ENCODE data around the gene MELK. TPM values are rescaled to one million over a fixed set of nuclear protein-coding genes. Genes with fewer than 3 reads are reported as not detected.
"Not testable (repeated sequence)": the region's sequence is repeated elsewhere in the genome, so short reads cannot be mapped to it uniquely, and the experiment has no call there.

MELK gene
- total RNA-seq, 2 donors from 2014 or later: 0.24 to 0.59 TPM

GRCh38 chr9:36542355-36542754, 30.3 kb upstream of the MELK start:
- no peaks in the 10 kb centered on the region for H3K36me3 ChIP-seq
- H3K4me1 ChIP-seq: no peaks in the 10 kb centered on the region
- no peak for DNase-seq (ENCODE audit: low spot score)
- no peak for TF ChIP-seq CTCF (IDR thresholded peaks at IDR 0.05)
- no peak overlapping the region for H3K27ac ChIP-seq
- no peak overlapping the region for H3K4me3 ChIP-seq
- no peaks in the 10 kb centered on the region for H3K9me3 ChIP-seq
- H3K27me3 ChIP-seq: no peaks in the 10 kb centered on the region

GRCh38 chr9:36543916-36544315, 28.8 kb upstream of the MELK start:
- DNase-seq (ENCODE audit: low spot score): no peak
- no peak overlapping the region for H3K27ac ChIP-seq

GRCh38 chr9:36547598-36547997, 25.1 kb upstream of the MELK start:
- H3K4me1 ChIP-seq: no peaks in the 10 kb centered on the region
- H3K4me3 ChIP-seq: no peak overlapping the region
- TF ChIP-seq CTCF (IDR thresholded peaks at IDR 0.05): no peak
- no peak overlapping the region for H3K27ac ChIP-seq
- H3K27me3 ChIP-seq: no peaks in the 10 kb centered on the region
- H3K36me3 ChIP-seq: no peaks in the 10 kb centered on the region
- DNase-seq (ENCODE audit: low spot score): no peak
- no peaks in the 10 kb centered on the region for H3K9me3 ChIP-seq

More at GRCh38 chr9:36543916-36544315, 28.8 kb upstream of the MELK start:
- H3K4me1 ChIP-seq: no peaks in the 10 kb centered on the region
- H3K4me3 ChIP-seq: no peak overlapping the region
- H3K27me3 ChIP-seq: no peaks in the 10 kb centered on the region
- H3K9me3 ChIP-seq: no peaks in the 10 kb centered on the region
- no peaks in the 10 kb centered on the region for H3K36me3 ChIP-seq
- TF ChIP-seq CTCF (IDR thresholded peaks at IDR 0.05): no peak

GRCh38 chr9:36548454-36548853, 24.2 kb upstream of the MELK start:
- DNase-seq (ENCODE audit: low spot score): no peak
- no peak for TF ChIP-seq CTCF (IDR thresholded peaks at IDR 0.05)
- no peaks in the 10 kb centered on the region for H3K4me1 ChIP-seq

GRCh38 chr9:36550135-36550534, 22.6 kb upstream of the MELK start:
- Histone ChIP-seq H3K4me1 (no peaks in the 10 kb centered on the region), H3K4me3 (no peak overlapping the region), H3K27ac (no peak overlapping the region), H3K36me3 (no peaks in the 10 kb centered on the region), H3K9me3 (no peaks in the 10 kb centered on the region), H3K27me3 (no peaks in the 10 kb centered on the region)
- DNase-seq (ENCODE audit: low spot score): no peak
- no peak for TF ChIP-seq CTCF (IDR thresholded peaks at IDR 0.05)

More at GRCh38 chr9:36548454-36548853, 24.2 kb upstream of the MELK start:
- Histone ChIP-seq H3K27me3 (no peaks in the 10 kb centered on the region), H3K4me3 (no peak overlapping the region), H3K27ac (no peak overlapping the region), H3K9me3 (no peaks in the 10 kb centered on the region), H3K36me3 (no peaks in the 10 kb centered on the region)

- H3K36me3 ChIP-seq; H3K27ac ChIP-seq; H3K27me3 ChIP-seq; H3K4me3 ChIP-seq; H3K4me1 ChIP-seq; DNase-seq (ENCODE audit: low spot score); H3K9me3 ChIP-seq: not testable (repeated sequence)
These were observed 22.0 kb upstream of the MELK start for GRCh38 chr9:36550631-36551098.
